Cardiac muscle cell (in vitro differentiated cells and primary cell): ENCODE results near the gene MMP21. TPM values are rescaled to one million over a fixed set of nuclear protein-coding genes. Genes with fewer than 3 reads are reported as not detected.

Source experiments
- DNase-seq, 2 donors: peaks; one replicate each; pipeline versions ENCODE4 v3.0.0 to v3.0.0-alpha.2; 2010 to 2017; ENCODE audit warnings: low read depth in 1 of 2, low spot score in 1 of 2
- H3K27ac ChIP-seq: fragments of 200-600 bp; sonication (generic); 2 replicates; pipeline ENCODE4 v1.5.1; 2016
- H3K27me3 ChIP-seq: fragments of 200-600 bp; sonication (generic); 2 replicates; pipeline ENCODE4 v1.6.0; 2016; ENCODE audit warnings: control low read depth
- H3K36me3 ChIP-seq: fragments of 200-600 bp; sonication (generic); 2 replicates; pipeline ENCODE4 v1.5.1; 2016; ENCODE audit warnings: control low read depth
- H3K4me1 ChIP-seq: fragments of 200-600 bp; sonication (generic); 2 replicates; pipeline ENCODE4 v1.8.1; 2017; ENCODE audit warnings: low read depth, mild to moderate bottlenecking, mixed run types
- H3K4me3 ChIP-seq: fragments of 200-600 bp; sonication (generic); 2 replicates; pipeline ENCODE4 v1.5.1; 2016; ENCODE audit warnings: mild to moderate bottlenecking
- H3K9me3 ChIP-seq: fragments of 200-600 bp; sonication (generic); 2 replicates; pipeline ENCODE4 v1.5.1; 2017; ENCODE audit warnings: low read depth, mild to moderate bottlenecking, control low read depth
- CTCF ChIP-seq: IDR thresholded peaks from 2 replicates; pipeline ENCODE4 v1.5.1; 2012; ENCODE audit warnings: low read depth, mild to moderate bottlenecking, low read length
- polyA plus RNA-seq: library from polyadenylated mRNA; unstranded; fragments of >200 nt; fragmentation: Nextera tagmentation; extraction: Ambion mirVana; gene quantifications from 2 replicates; pipeline ENCODE4 v1.2.1, GENCODE V29; 2016
- total RNA-seq: library from RNA; depleted of rRNA; stranded (reverse); fragments of >200 nt; gene quantifications from 2 replicates; pipeline ENCODE4 v1.2.3, GENCODE V29; 2016

Gene MMP21
- total and polyA plus RNA-seq, 2 experiments from 2014 or later: not detected

- Histone ChIP-seq H3K4me3 (no peak overlapping the region), H3K27me3 (no peaks in the 10 kb centered on the region), H3K4me1 (no peaks in the 10 kb centered on the region), H3K27ac (no peak overlapping the region), H3K9me3 (no peaks in the 10 kb centered on the region), H3K36me3 (peaks cover 14% of the 10 kb centered on the region)
- DNase-seq: peak in 1 of 2 donors; percentile 25
- TF ChIP-seq CTCF: no peak
These were observed 24.0 kb upstream of the MMP21 start for GRCh38 chr10:125799451-125800182.

- H3K27ac ChIP-seq: no peak overlapping the region
- no peaks in the 10 kb centered on the region for H3K4me1 ChIP-seq
- peaks cover 19% of the 10 kb centered on the region for H3K36me3 ChIP-seq
- no peak overlapping the region for H3K4me3 ChIP-seq
- no peaks in the 10 kb centered on the region for H3K27me3 ChIP-seq
- no peaks in the 10 kb centered on the region for H3K9me3 ChIP-seq
- DNase-seq: no peak
- TF ChIP-seq CTCF: no peak
These were observed 22.5 kb upstream of the MMP21 start for GRCh38 chr10:125797994-125798662.

GRCh38 chr10:125797424-125797823 lies 21.8 kb upstream of the MMP21 start:
- TF ChIP-seq CTCF: no peak
- peaks cover 20% of the 10 kb centered on the region for H3K36me3 ChIP-seq
- H3K9me3 ChIP-seq: no peaks in the 10 kb centered on the region
- DNase-seq: no peak
- no peak overlapping the region for H3K4me3 ChIP-seq
- H3K27ac ChIP-seq: no peak overlapping the region
- no peaks in the 10 kb centered on the region for H3K4me1 ChIP-seq
- no peaks in the 10 kb centered on the region for H3K27me3 ChIP-seq

GRCh38 chr10:125795637-125796190 lies 20.1 kb upstream of the MMP21 start:
- peaks cover 23% of the 10 kb centered on the region for H3K36me3 ChIP-seq
- no peak for TF ChIP-seq CTCF
- no peak for DNase-seq
- no peak overlapping the region for H3K27ac ChIP-seq
- no peak overlapping the region for H3K4me3 ChIP-seq
- no peaks in the 10 kb centered on the region for H3K9me3 ChIP-seq
- no peaks in the 10 kb centered on the region for H3K27me3 ChIP-seq
- no peaks in the 10 kb centered on the region for H3K4me1 ChIP-seq

GRCh38 chr10:125795128-125795527 lies 19.5 kb upstream of the MMP21 start:
- no peak for TF ChIP-seq CTCF
- no peaks in the 10 kb centered on the region for H3K27me3 ChIP-seq
- no peaks in the 10 kb centered on the region for H3K9me3 ChIP-seq
- peaks cover 22% of the 10 kb centered on the region for H3K36me3 ChIP-seq
- H3K4me1 ChIP-seq: no peaks in the 10 kb centered on the region
- no peak overlapping the region for H3K4me3 ChIP-seq
- DNase-seq: no peak
- no peak overlapping the region for H3K27ac ChIP-seq
